ENCODE results near the gene ARAP2.

Gene ARAP2

GRCh38 chr4:36242629-36243354, 1.5 kb downstream of the ARAP2 start:
- ATAC-seq (no peak), DNase-seq (no peak)
- Mint-ChIP-seq H3K4me3 (peak overlapping the region; percentile 88), H3K36me3 (ENCODE audit: low read depth) (peaks cover 18% of the 10 kb centered on the region), H3K27me3 (no peaks in the 10 kb centered on the region), H3K27ac (peak overlapping the region; percentile 88), H3K9me3 (no peaks in the 10 kb centered on the region), H3K4me1 (peaks cover 61% of the 10 kb centered on the region)

GRCh38 chr4:36241771-36242170, 2.5 kb downstream of the ARAP2 start:
- H3K9me3 Mint-ChIP-seq, result peaks cover 1% of the 10 kb centered on the region
- H3K4me1 Mint-ChIP-seq, result peaks cover 68% of the 10 kb centered on the region
- H3K27me3 Mint-ChIP-seq, result no peaks in the 10 kb centered on the region
- DNase-seq, result no peak
- no peak for ATAC-seq
- H3K27ac Mint-ChIP-seq, result peak overlapping the region; percentile 88
- H3K4me3 Mint-ChIP-seq, result peak overlapping the region; percentile 88
- peaks cover 28% of the 10 kb centered on the region for H3K36me3 Mint-ChIP-seq (ENCODE audit: low read depth)

- no peak for DNase-seq
- Mint-ChIP-seq H3K27me3 (no peaks in the 10 kb centered on the region), H3K9me3 (peaks cover 17% of the 10 kb centered on the region), H3K4me1 (peaks cover 83% of the 10 kb centered on the region), H3K27ac (peak overlapping the region; percentile 13), H3K36me3 (ENCODE audit: low read depth) (peaks cover 53% of the 10 kb centered on the region), H3K4me3 (no peak overlapping the region)
- ATAC-seq, result no peak
These were observed 6.7 kb downstream of the ARAP2 start for GRCh38 chr4:36237366-36238313.

DNA sequence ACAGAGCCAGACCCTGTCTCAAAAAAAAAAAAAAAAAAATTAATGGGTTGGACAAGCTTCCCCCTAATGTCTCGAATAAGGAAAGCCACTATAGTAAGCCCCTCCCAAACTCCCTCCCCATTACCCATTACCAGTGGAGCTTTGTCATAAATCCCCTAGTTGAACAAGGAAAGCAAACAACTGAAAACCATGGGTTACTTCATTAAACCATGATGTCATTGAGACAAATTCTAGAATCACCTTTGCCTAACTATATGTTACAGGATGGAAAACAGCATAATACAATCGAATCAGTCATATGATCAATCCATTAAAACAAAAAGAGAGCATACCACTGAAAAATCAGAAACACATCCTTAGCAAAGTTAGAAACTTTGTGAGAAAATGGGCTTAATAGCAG, 8.2 kb downstream of the ARAP2 start:
- Mint-ChIP-seq H3K4me1 (peaks cover 85% of the 10 kb centered on the region), H3K27ac (peak overlapping the region; percentile 14), H3K36me3 (ENCODE audit: low read depth) (peaks cover 57% of the 10 kb centered on the region), H3K4me3 (no peak overlapping the region), H3K9me3 (peaks cover 22% of the 10 kb centered on the region), H3K27me3 (no peaks in the 10 kb centered on the region)
- ATAC-seq, result no peak
- DNase-seq, result no peak

GRCh38 chr4:36235306-36235705, 9.0 kb downstream of the ARAP2 start:
- ATAC-seq (peak; percentile 69), DNase-seq (no peak)
- peaks cover 56% of the 10 kb centered on the region for H3K36me3 Mint-ChIP-seq (ENCODE audit: low read depth)
- peak overlapping the region; percentile 6 for H3K27ac Mint-ChIP-seq
- H3K4me3 Mint-ChIP-seq, result no peak overlapping the region
- H3K9me3 Mint-ChIP-seq, result peaks cover 22% of the 10 kb centered on the region
- peaks cover 84% of the 10 kb centered on the region for H3K4me1 Mint-ChIP-seq
- H3K27me3 Mint-ChIP-seq, result no peaks in the 10 kb centered on the region

GRCh38 chr4:36233567-36234266, 10.6 kb downstream of the ARAP2 start:
- Mint-ChIP-seq H3K27me3 (no peaks in the 10 kb centered on the region), H3K4me1 (peaks cover 80% of the 10 kb centered on the region), H3K9me3 (peaks cover 22% of the 10 kb centered on the region), H3K27ac (no peak overlapping the region), H3K4me3 (no peak overlapping the region), H3K36me3 (ENCODE audit: low read depth) (peaks cover 48% of the 10 kb centered on the region)
- DNase-seq (no peak), ATAC-seq (no peak)

DNA sequence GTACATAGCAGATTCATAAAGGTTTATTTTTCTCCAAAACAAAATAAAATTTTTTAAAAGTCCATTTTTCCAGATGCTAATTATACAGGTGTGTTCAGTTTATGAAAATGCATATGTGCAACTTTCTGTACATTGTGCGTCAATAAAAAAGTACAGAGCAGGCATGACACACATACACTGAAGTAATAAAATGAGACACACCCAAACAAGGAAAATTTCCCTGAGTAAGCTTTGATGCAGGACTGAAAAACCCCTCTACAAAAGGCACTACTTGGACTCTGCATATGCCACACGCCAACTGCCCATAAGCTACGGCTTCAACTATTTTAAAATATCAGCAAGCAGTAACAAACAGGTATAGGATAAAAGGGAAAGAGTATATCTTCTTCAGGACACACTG, 13.8 kb downstream of the ARAP2 start:
- no peak overlapping the region for H3K27ac Mint-ChIP-seq
- peaks cover 17% of the 10 kb centered on the region for H3K9me3 Mint-ChIP-seq
- no peaks in the 10 kb centered on the region for H3K27me3 Mint-ChIP-seq
- H3K4me3 Mint-ChIP-seq, result no peak overlapping the region
- H3K36me3 Mint-ChIP-seq (ENCODE audit: low read depth), result peaks cover 24% of the 10 kb centered on the region
- H3K4me1 Mint-ChIP-seq, result peaks cover 76% of the 10 kb centered on the region
- ATAC-seq (no peak), DNase-seq (no peak)

GRCh38 chr4:36227913-36228312, 16.4 kb downstream of the ARAP2 start:
- H3K27ac Mint-ChIP-seq, result no peak overlapping the region
- ATAC-seq (no peak), DNase-seq (no peak)
- peaks cover 11% of the 10 kb centered on the region for H3K36me3 Mint-ChIP-seq (ENCODE audit: low read depth)
- H3K4me1 Mint-ChIP-seq, result peaks cover 73% of the 10 kb centered on the region
- H3K27me3 Mint-ChIP-seq, result no peaks in the 10 kb centered on the region
- H3K4me3 Mint-ChIP-seq, result no peak overlapping the region
- H3K9me3 Mint-ChIP-seq, result peaks cover 5% of the 10 kb centered on the region

DNA sequence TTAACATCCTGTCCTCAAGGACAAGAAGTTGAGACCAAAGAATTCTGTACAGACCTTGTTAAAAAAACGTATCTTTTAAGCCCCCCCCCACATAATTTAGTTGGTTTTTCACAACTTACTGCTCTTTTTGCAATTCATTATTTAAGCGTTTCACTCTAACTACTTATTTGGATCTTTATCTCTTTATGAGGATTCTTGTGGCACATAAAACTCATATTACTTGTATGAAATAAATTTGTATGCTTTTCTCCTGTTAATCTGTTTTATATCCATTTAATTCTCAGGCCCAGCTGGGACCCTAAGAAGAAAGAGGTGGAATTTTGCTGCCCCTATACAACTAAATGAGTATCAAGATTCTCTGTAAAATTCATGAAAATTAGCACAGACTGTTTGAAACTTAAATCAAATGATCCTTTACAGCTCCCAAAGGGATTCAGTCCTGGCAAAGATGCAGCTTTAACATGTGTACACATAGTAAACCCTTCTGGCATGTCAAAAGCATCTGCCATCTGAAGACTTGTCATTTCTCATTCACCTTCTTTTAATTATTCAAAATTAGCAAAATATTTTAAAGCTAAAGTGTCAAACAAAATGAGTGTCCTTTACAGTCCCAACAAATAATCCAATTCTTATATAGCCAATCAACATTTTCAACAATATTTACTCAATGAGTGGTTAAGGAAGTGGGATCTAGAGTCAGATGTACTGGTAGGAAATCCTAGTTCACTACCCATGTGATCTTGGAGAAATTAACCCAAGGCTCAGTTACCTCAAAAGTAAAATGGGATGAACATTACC, 17.7 kb downstream of the ARAP2 start:
- Mint-ChIP-seq H3K4me3 (no peak overlapping the region), H3K36me3 (ENCODE audit: low read depth) (peaks cover 8% of the 10 kb centered on the region), H3K9me3 (no peaks in the 10 kb centered on the region), H3K27me3 (no peaks in the 10 kb centered on the region), H3K4me1 (peaks cover 71% of the 10 kb centered on the region), H3K27ac (no peak overlapping the region)
- ATAC-seq (no peak), DNase-seq (no peak)

DNA sequence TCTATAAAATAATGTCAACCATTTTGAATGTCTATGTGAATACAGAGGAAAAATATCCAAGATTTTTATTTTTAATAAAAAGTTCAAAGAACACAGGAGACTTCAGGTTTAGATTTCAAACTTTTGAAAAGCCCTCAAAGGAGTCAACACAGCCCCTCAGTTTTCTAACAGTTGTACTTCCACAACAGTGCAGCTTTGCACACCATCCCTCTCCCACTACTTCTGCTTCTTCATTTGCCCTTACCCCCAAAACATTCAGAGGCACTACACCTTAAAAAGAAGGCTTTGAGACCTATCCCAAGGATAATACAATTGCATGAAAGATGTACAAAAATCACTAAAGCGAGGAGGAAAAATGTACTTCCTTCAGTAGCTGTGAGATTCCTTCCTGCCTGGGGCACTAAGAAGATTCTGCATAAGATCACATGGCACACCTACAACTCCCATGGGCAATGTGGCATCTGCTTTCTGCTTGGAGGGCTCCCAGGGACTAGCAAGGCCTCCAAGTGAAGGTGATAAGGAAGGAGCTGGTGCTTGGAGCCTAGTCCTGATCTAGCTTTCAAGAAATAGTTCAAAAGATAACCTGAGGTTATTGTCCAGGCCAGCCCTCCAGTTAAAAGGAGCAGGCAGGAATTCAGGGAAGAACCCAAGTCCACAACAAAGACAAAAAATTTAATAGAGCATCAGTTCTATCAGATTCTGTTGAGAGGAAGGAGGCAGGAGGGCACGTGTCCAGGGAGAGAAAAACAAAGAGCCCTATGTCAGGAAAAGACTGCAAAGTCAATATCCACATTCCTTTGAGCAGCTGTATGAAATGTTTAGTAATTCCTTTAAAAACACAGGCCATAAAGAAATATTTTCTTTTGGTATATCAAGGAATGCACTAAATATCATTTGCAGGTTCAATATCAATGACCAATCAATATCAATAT, 19.1 kb downstream of the ARAP2 start:
- no peak overlapping the region for H3K4me3 Mint-ChIP-seq

GRCh38 chr4:36222702-36223101, 21.6 kb downstream of the ARAP2 start:
- Mint-ChIP-seq H3K4me1 (peaks cover 68% of the 10 kb centered on the region), H3K27ac (no peak overlapping the region), H3K9me3 (no peaks in the 10 kb centered on the region), H3K36me3 (ENCODE audit: low read depth) (peaks cover 4% of the 10 kb centered on the region), H3K27me3 (no peaks in the 10 kb centered on the region), H3K4me3 (no peak overlapping the region)
- ATAC-seq (no peak), DNase-seq (no peak)

More for the DNA sequence above, 19.1 kb downstream of the ARAP2 start:
- Mint-ChIP-seq H3K36me3 (ENCODE audit: low read depth) (peaks cover 7% of the 10 kb centered on the region), H3K27ac (peak overlapping the region; percentile 36), H3K27me3 (no peaks in the 10 kb centered on the region), H3K9me3 (no peaks in the 10 kb centered on the region), H3K4me1 (peaks cover 61% of the 10 kb centered on the region)
- ATAC-seq (no peak), DNase-seq (no peak)

GRCh38 chr4:36220776-36221175, 23.5 kb downstream of the ARAP2 start:
- Mint-ChIP-seq H3K9me3 (no peaks in the 10 kb centered on the region), H3K27me3 (no peaks in the 10 kb centered on the region), H3K4me3 (no peak overlapping the region), H3K36me3 (ENCODE audit: low read depth) (peaks cover 4% of the 10 kb centered on the region), H3K27ac (no peak overlapping the region), H3K4me1 (peaks cover 50% of the 10 kb centered on the region)
- DNase-seq (no peak), ATAC-seq (no peak)

GRCh38 chr4:36218121-36218520, 26.2 kb downstream of the ARAP2 start:
- Mint-ChIP-seq H3K4me1 (peaks cover 40% of the 10 kb centered on the region), H3K27ac (no peak overlapping the region), H3K27me3 (no peaks in the 10 kb centered on the region), H3K4me3 (no peak overlapping the region), H3K36me3 (ENCODE audit: low read depth) (peaks cover 6% of the 10 kb centered on the region), H3K9me3 (no peaks in the 10 kb centered on the region)
- DNase-seq (no peak), ATAC-seq (no peak)
